ENCODE data around the gene CCDC28B. TPM values are rescaled to one million over a fixed set of nuclear protein-coding genes. Genes with fewer than 3 reads are reported as not detected.

CCDC28B gene
- total RNA-seq, 2 donors from 2014 or later = 7.0 to 14.3 TPM

DNA sequence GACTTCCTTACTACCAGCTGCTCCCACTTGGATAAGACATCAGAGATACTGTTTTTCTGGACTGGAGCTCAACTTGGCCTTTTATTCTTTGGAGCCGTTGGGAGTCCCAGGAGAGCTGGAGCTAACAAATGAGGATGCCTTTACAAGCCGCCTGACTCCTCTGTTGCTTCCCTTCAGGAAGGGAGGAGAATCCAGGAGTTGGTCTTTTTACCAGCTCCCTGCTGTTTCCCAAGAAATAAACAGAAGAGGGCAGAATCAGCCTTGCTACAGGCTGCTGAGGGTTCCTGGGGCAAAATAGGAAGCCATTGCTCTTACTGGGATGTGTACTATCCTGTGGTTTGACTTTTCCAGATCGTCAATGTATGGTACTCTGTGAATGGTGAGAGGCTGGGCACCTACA, 23.3 kb downstream of the CCDC28B start:
- H3K27ac Mint-ChIP-seq = peak overlapping the region; percentile 97
- H3K4me1 Mint-ChIP-seq = peaks cover 23% of the 10 kb centered on the region
- no peak for ATAC-seq (replicated peaks)
- no peaks in the 10 kb centered on the region for H3K27me3 Mint-ChIP-seq
- peak overlapping the region; percentile 92 for H3K4me3 Mint-ChIP-seq
- no peaks in the 10 kb centered on the region for H3K9me3 Mint-ChIP-seq
- peaks cover 67% of the 10 kb centered on the region for H3K36me3 Mint-ChIP-seq (ENCODE audit: low read depth)

DNA sequence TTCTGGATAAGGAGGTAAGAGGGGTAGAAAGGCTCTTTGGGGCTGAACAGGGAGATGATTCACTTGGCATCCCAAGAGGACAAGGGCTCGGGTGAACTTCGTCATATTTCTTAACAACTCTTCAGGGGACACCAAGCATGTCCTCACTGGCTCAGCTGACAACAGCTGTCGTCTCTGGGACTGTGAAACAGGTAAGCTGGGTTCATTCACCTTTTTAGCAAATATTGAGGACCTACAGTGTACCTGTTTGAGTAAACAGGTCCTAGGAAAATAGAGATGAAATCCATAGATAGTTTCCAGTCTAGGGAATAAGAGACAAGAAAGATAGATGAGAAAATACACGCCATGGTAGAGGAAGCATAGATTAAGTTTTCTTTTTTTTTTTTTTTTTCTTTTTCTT, 23.9 kb downstream of the CCDC28B start:
- Mint-ChIP-seq H3K27me3 (no peaks in the 10 kb centered on the region), H3K4me3 (peak overlapping the region; percentile 92), H3K9me3 (no peaks in the 10 kb centered on the region), H3K27ac (peak overlapping the region; percentile 97), H3K4me1 (peaks cover 23% of the 10 kb centered on the region), H3K36me3 (ENCODE audit: low read depth) (peaks cover 73% of the 10 kb centered on the region)
- ATAC-seq (replicated peaks) = no peak

DNA sequence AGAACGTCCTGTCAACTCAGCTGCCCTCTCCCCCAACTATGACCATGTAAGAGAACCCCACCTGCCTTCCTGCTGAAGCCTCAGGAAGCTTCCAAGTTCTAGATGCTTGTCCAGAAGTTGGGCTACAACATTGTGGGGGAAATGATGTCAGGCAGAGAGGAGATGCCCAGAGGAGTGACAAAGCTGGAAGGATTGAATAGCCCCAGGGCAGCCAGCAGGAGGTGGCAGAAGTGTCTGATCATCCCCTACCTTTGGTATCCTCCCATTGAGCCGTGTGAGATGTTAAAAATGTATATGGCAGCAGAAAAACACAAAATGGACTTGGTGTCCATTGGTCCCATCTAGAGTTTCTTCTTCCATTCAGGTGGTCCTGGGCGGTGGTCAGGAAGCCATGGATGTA, 28.4 kb downstream of the CCDC28B start:
- no peaks in the 10 kb centered on the region for H3K9me3 Mint-ChIP-seq
- no peak for ATAC-seq (replicated peaks)
- no peak overlapping the region for H3K27ac Mint-ChIP-seq
- H3K4me3 Mint-ChIP-seq = no peak overlapping the region
- peaks cover 87% of the 10 kb centered on the region for H3K36me3 Mint-ChIP-seq (ENCODE audit: low read depth)
- H3K27me3 Mint-ChIP-seq = no peaks in the 10 kb centered on the region
- H3K4me1 Mint-ChIP-seq = peaks cover 14% of the 10 kb centered on the region

DNA sequence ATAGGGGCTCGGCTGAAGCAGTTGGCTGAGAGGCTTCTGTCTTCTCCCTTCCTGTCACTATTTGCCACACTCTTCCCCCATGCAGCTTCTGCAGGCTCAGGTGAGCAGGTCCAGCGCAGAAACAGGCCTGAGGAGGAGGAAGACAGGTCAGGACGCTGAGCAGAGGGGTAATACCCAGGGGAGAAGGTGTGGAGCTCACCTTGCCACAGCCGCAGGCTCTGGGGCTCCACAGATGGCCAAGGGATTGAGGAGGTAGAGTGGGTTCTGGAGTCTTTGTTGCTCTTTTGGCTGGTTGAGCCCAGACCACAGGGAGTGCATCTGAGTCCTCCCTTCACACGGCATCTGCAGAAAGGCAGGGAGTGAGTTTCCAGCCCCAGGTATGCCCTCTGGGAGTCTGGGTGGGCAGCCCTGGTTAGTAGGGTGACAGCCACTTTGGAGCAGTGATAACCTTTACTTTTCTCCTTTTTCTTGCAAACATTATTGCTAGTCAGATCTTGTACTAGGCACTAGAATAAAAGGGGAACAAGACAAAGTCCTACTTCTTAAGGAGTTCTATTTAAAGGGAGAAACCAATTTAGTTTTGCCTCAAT, 31.5 kb downstream of the CCDC28B start:
- Mint-ChIP-seq H3K27me3 (no peaks in the 10 kb centered on the region), H3K36me3 (ENCODE audit: low read depth) (peaks cover 55% of the 10 kb centered on the region), H3K27ac (peak overlapping the region; percentile 18), H3K4me1 (peaks cover 7% of the 10 kb centered on the region), H3K4me3 (no peak overlapping the region), H3K9me3 (no peaks in the 10 kb centered on the region)
- ATAC-seq (replicated peaks) = no peak

DNA sequence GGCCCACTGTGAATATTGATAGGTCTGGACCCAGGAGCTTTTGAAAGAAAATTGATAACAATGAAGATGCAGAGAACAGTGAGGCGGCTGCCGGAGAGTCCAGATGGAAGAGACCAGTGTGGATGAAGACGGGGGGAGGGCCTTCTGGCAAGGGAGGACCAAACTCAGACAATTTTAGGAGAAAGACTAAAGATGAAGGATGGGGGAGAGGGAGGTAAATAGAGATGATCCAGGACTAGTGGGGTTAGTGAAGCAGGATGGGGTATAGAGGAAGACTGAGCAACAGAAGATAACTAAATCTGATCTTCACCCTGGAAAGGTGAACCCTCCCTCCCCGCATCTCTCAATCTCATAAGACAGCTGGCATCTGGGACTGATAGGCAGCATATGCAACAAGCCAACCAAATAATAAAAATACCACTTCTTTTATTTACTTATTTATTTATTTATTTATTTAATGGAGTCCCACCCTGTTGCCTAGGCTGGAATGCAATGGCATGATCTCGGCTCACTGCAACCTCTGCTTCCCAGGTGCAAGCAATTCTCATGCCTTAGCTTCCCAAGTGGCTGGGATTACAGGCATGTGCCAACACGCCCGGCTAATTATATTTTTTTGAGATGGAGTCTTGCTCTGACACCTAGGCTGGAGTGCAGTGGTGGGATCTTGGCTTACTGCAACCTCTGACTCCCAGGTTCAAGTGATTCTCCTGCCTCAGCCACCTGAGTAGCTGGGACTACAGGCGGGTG, 32.3 kb downstream of the CCDC28B start:
- no peak for ATAC-seq (replicated peaks)
- Mint-ChIP-seq H3K27me3 (no peaks in the 10 kb centered on the region), H3K9me3 (no peaks in the 10 kb centered on the region), H3K36me3 (ENCODE audit: low read depth) (peaks cover 47% of the 10 kb centered on the region), H3K4me1 (peaks cover 1% of the 10 kb centered on the region), H3K4me3 (no peak overlapping the region), H3K27ac (peak overlapping the region; percentile 18)

DNA sequence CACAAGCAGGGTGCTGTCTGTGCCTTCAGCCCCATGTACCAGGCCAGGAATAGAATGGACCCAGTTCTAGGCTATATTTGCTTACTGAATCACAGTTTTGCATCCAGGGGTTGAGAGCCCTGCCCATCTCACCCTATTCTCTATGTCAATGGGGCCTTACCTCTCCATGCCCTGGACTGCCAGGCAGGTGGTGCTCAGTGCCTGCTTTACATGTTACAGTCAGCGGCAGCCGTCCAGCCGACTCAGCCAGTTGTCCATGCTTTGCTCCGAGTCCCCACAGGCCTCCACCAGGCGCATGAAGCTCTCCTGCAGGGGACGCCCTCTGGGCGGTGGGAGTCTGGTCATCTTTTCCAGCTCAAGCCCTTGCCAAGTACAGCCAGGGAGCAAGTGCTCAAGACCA, 34.4 kb downstream of the CCDC28B start:
- no peaks in the 10 kb centered on the region for H3K27me3 Mint-ChIP-seq
- peaks cover 27% of the 10 kb centered on the region for H3K36me3 Mint-ChIP-seq (ENCODE audit: low read depth)
- H3K27ac Mint-ChIP-seq = no peak overlapping the region
- ATAC-seq (replicated peaks) = no peak
- H3K9me3 Mint-ChIP-seq = no peaks in the 10 kb centered on the region
- H3K4me3 Mint-ChIP-seq = no peak overlapping the region
- peaks cover 5% of the 10 kb centered on the region for H3K4me1 Mint-ChIP-seq

DNA sequence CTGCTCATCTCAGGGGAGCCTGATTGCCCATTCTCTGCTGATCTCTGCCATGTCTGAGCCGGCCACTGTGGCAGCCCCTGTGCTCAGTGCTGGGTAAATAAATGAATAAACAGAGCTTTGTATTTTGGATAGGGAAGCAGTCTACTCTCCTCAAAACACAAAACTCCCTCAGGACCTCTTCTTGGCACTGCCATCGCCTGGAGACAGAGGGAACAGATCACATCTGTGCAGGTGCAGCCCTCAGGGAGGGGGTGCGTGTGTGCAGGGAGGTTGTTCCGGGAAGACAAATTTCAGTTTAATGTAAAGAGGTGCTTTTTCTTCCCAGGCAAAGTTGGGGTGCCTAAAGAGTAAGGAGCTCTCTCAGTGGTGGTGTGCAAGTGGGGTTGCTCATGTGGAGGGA, 38.9 kb downstream of the CCDC28B start:
- Mint-ChIP-seq H3K9me3 (no peaks in the 10 kb centered on the region), H3K27me3 (no peaks in the 10 kb centered on the region), H3K36me3 (ENCODE audit: low read depth) (no peaks in the 10 kb centered on the region), H3K27ac (no peak overlapping the region), H3K4me3 (peak overlapping the region; percentile 86), H3K4me1 (peaks cover 5% of the 10 kb centered on the region)
- no peak for ATAC-seq (replicated peaks)

DNA sequence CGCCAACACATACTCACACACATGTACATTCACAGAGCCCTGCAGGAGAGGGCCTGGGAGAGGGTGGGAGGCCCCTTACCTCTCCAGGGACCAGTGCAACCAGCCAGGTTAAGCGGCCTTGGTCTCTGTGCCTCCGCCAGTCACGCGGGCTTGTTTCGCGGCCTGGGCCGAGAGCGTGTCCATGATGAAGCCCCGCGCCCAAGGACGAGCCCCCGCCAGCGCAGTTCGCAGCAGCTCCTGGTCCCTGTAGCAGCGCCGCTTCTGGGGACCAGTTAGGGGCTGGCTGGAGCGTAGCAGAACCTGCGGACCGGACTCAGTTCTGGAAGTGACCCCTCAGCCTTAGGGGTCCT, 39.4 kb downstream of the CCDC28B start:
- Mint-ChIP-seq H3K4me1 (peaks cover 5% of the 10 kb centered on the region), H3K4me3 (peak overlapping the region; percentile 86), H3K27me3 (no peaks in the 10 kb centered on the region)

DNA sequence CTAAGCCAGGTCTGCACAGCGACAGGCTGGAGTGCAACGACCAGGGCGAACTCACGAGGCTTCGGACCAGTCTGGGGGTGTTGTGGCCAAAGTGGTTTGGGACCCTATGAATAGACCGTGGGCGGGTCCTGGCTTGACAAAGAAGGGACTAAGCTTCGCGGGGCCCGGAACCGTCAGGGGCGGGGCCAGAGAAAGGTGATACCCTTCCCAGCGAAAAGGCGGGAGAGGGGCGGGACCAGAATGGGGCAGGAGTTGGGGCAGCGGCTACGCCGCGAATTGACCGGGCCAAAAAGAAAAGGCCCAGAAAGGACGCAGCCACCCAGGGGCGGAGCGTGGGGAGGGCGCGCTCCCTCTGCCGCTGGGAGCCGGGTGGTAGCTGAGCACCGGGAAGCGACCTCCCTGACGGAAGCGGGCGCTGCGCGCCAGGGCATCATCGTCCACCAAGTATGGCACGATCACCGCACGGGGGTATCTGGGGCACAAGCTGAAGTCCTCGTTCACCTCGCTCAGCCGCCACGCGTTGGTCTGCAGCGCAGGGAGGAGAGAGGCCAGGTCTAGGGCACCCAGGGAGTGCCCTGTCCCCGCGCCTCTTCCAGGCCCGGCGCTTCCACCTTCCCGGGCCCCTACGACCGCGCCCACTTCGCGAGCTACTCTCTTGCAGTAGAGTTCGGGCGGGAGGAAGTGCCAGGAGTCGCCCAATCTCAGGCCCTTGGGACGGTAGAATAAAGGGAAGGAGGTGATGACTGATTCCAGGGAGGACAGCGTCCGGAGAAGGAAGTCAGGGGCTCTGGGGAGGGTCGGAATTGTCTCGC, 40.0 kb downstream of the CCDC28B start:
- Mint-ChIP-seq H3K36me3 (ENCODE audit: low read depth) (no peaks in the 10 kb centered on the region), H3K27ac (peak overlapping the region; percentile 38), H3K9me3 (no peaks in the 10 kb centered on the region), H3K4me3 (peak overlapping the region; percentile 86), H3K4me1 (peaks cover 5% of the 10 kb centered on the region), H3K27me3 (no peaks in the 10 kb centered on the region)
- ATAC-seq (replicated peaks) = peak; percentile 70

More for the DNA sequence above, 39.4 kb downstream of the CCDC28B start:
- Mint-ChIP-seq H3K27ac (no peak overlapping the region), H3K36me3 (ENCODE audit: low read depth) (no peaks in the 10 kb centered on the region), H3K9me3 (no peaks in the 10 kb centered on the region)
- no peak for ATAC-seq (replicated peaks)

DNA sequence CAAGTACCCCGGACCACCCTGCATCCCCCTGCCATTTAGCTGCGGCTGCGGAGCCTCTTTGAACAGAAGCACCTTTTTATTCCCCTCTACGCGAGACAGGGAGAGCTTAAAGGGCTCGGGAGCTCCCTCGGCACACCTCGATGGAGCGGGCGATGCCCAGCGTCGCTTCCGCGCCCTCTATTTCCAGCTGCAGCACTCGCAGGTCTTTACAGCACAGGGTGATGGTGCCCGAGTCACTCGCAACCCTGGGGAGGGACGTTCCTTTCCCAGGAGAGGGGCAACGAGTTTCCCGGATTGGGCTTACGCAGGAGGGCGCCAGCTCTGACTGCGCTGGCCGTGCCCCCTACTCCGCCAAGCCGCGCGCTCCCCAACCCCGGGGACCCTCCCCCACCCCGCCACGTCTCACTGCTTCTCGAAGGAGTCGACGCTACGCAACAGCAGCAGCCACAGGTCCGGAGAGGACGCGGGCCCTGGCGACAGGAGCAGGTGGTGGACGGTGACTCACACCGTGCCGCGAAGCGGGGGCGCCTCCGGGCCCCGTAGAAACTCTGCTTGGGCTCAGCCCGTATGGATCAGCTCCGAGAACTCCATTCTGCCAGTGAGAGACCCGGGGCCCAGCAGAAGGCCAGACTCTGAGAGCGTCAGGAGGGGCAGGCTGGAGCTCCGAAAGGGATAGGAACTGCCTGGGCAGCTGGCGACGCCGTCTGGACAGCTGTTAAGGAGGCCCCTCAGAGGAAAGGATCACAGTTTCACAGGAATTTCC, 40.8 kb downstream of the CCDC28B start:
- H3K4me3 Mint-ChIP-seq = peak overlapping the region; percentile 86

DNA sequence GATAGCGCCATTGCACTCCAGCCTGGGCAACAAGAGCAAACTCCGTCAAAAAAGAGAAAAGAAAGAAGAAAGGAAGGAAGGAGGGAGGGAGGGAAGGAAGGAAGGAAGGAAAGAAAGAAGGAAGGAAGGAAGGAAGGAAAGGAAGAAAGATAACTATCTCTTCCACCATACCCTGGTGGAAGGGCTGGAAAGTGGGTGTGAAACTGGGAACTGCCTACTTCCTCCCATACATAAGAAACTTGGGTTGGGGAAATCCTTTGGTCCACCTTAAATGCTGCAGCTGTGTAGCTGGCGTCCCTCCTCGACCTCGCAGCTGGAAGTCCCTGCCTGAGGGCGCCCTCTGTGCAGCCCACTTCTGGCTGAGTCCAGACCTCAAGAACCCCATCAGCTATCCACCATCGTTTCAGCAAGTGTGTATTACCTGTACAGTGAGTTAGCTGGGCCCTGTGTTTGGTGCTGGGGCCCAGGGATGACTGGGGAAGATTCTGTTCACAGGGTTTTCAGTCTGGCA, 42.0 kb downstream of the CCDC28B start:
- peaks cover 9% of the 10 kb centered on the region for H3K4me1 Mint-ChIP-seq
- no peaks in the 10 kb centered on the region for H3K36me3 Mint-ChIP-seq (ENCODE audit: low read depth)
- no peaks in the 10 kb centered on the region for H3K27me3 Mint-ChIP-seq
- H3K9me3 Mint-ChIP-seq = no peaks in the 10 kb centered on the region
- no peak overlapping the region for H3K27ac Mint-ChIP-seq
- ATAC-seq (replicated peaks) = no peak
- H3K4me3 Mint-ChIP-seq = peak overlapping the region; percentile 86

More for the DNA sequence above, 40.8 kb downstream of the CCDC28B start:
- H3K4me1 Mint-ChIP-seq = peaks cover 5% of the 10 kb centered on the region
- H3K9me3 Mint-ChIP-seq = no peaks in the 10 kb centered on the region
- no peaks in the 10 kb centered on the region for H3K36me3 Mint-ChIP-seq (ENCODE audit: low read depth)
- H3K27ac Mint-ChIP-seq = peak overlapping the region; percentile 38
- ATAC-seq (replicated peaks) = peak; percentile 75
- H3K27me3 Mint-ChIP-seq = no peaks in the 10 kb centered on the region

DNA sequence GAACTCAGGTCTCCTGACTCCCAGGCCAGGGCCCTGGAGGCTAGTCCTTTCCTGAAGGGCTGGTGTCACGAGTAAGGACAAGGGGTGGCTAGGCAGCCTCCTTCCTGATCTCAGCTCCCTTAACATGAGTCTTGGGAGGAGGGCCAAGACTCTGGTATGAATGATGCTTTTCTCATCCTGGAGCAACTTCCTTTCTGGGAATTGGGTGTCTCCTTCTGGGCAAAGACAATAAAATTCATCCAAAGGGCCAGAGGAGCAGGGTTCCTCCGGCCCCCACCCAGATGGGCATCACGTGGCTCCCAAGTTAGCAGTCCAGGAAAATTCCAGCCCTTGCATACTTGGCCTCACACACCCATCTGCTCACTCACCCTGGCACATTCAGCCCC, 46.5 kb downstream of the CCDC28B start, which contains the start of gene FAM167B:
Gene FAM167B (plus strand): TSS at position 335 of the 386 bp plus-strand sequence. CDS start 200 bp downstream, outside the sequence.
- H3K4me3 Mint-ChIP-seq = peak within 1 kb of the TSS; percentile 99
- no peaks in the 10 kb centered on the region for H3K27me3 Mint-ChIP-seq
- peaks cover 26% of the 10 kb centered on the region for H3K4me1 Mint-ChIP-seq
- H3K9me3 Mint-ChIP-seq = no peaks in the 10 kb centered on the region
- no peak for ATAC-seq (replicated peaks)
- H3K27ac Mint-ChIP-seq = peak within 1 kb of the TSS; percentile 93
- peaks cover 14% of the 10 kb centered on the region for H3K36me3 Mint-ChIP-seq (ENCODE audit: low read depth)

DNA sequence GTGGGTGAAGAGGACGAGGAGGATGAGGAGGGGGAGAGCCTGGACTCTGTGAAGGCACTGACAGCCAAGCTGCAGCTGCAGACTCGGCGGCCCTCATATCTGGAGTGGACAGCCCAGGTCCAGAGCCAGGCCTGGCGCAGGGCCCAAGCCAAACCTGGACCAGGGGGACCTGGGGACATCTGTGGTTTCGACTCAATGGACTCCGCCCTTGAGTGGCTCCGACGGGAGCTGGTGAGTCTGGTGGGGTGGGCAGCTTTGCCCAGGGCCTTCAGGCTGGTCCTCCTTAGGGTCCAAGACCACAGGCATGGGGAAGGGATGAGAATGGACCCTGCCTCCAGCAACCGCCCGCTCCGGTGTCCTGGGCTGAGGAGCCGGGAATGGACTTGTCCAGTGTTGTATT, 47.1 kb downstream of the CCDC28B start:
- no peaks in the 10 kb centered on the region for H3K9me3 Mint-ChIP-seq
- peaks cover 26% of the 10 kb centered on the region for H3K4me1 Mint-ChIP-seq
- peaks cover 20% of the 10 kb centered on the region for H3K36me3 Mint-ChIP-seq (ENCODE audit: low read depth)
- no peaks in the 10 kb centered on the region for H3K27me3 Mint-ChIP-seq
- H3K27ac Mint-ChIP-seq = peak overlapping the region; percentile 93
- peak overlapping the region; percentile 99 for H3K4me3 Mint-ChIP-seq
- no peak for ATAC-seq (replicated peaks)

Data from activated T-helper 17 cell treated with anti-CD3 and anti-CD28 coated beads, Interleukin-2, amount 50 U/mL, for 72 hours (primary cell).